GM23248 (cell line): Measurements from ENCODE around the gene TXLNB.

ENCODE experiments used
- EZH2 ChIP-seq: fragments of 200-600 bp; sonication (generic); IDR thresholded peaks from 2 replicates; pipeline ENCODE4 v1.6.1; 2018; ENCODE audit warnings: antibody characterized with exemption, mild to moderate bottlenecking; ENCODE audit not compliant: insufficient read depth, poor library complexity, severe bottlenecking
- EZH2phosphoT487 ChIP-seq: fragments of 200-600 bp; sonication (generic); IDR thresholded peaks from 2 replicates; pipeline ENCODE4 v1.6.1; 2018; ENCODE audit warnings: antibody characterized with exemption, moderate library complexity, mild to moderate bottlenecking, low read depth; ENCODE audit not compliant: insufficient read depth

DNA sequence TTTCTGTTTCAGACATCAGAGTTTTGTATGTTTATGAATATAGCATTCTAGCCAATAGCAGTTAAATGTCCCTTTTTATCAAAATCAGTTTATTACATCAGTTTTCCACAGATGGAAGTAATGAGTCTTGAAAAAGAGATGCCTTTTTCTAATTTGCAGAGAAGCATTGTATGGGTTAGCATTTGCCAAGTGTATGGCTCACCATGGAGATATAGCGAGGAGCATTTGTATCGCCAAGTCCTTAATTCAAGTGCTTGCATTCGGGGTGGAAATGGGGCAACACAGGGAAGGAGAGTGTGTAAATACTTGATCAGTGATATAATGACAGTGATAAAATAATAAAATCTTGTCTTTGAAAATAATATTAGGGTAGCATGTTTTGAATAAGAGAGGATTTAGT is 42.9 kb downstream of the TXLNB start:
- no peak for TF ChIP-seq EZH2
- TF ChIP-seq EZH2phosphoT487, result no peak
